Measurements from ENCODE around the gene TSPEAR. TPM values are rescaled to one million over a fixed set of nuclear protein-coding genes. Genes with fewer than 3 reads are reported as not detected.

TSPEAR gene
- total RNA-seq, 2 experiments from 2014 or later = not detected

DNA sequence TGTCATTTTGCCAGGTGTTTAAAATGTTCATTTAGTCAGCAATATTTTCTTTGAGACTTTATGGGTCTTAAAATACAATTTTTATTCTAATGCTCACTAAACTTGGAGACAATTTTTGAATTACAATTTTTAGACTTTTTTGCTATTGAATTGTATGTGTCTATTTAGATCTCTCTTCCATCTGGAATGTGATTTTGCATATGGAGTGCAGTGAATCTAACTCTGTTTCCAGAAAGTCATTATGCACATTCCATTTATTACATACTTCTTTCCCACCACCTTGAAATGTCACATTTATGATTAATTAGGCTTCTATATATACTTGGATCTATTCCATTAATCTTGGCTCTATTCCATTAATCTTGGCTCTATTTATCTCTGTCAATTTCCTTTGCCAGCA, 5.6 kb upstream of the TSPEAR start:
- Mint-ChIP-seq H3K27ac (no peak overlapping the region), H3K4me1 (peaks cover 7% of the 10 kb centered on the region), H3K27me3 (peaks cover 35% of the 10 kb centered on the region)

DNA sequence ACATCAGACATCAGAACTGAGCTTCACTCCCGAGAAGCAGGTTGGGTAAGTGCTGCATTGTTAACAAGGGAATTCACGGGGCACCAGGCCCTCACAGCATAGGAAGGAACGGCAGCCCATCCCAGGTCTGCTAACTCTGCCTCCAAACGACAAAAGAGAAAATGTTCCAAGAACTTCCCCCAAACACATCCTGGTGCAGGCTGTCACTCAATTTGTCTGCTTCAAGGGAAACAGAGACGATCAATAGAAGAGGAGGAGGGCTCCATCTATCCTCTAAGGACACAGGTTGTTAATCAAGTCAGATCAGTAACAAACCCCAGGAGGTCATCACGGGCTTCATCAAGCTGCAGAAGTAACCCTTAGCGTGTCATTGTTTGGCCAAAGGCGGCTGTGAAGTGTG, 3.5 kb upstream of the TSPEAR start:
- no peak for DNase-seq
- peaks cover 50% of the 10 kb centered on the region for H3K27me3 Mint-ChIP-seq
- no peak overlapping the region for H3K4me3 Mint-ChIP-seq
- H3K36me3 Mint-ChIP-seq = no peaks in the 10 kb centered on the region
- H3K9me3 Mint-ChIP-seq = peaks cover 6% of the 10 kb centered on the region
- no peak overlapping the region for H3K27ac Mint-ChIP-seq
- H3K4me1 Mint-ChIP-seq = peaks cover 15% of the 10 kb centered on the region

More for the DNA sequence above, 5.6 kb upstream of the TSPEAR start:
- no peak for DNase-seq
- Mint-ChIP-seq H3K36me3 (no peaks in the 10 kb centered on the region), H3K9me3 (peaks cover 6% of the 10 kb centered on the region), H3K4me3 (no peak overlapping the region)

DNA sequence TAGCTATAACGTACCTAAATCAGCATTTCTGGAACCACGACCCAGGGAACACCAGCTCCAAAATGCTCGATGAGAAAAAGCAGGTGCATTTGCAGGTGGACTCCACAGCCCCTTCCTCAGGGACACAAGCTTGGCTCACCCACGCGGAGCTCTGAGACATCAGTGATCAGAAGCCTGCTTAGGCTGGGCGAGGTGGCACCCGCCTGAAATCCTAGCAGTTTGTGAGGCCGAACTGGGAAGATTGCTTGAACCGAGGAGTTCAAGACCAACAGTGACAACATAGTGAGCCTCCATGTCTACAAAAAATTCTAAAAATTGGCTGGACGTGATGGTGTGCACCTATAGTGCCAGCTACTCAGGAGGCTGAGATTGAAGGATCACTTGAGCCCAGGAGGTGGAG, 2.5 kb upstream of the TSPEAR start:
- no peaks in the 10 kb centered on the region for H3K36me3 Mint-ChIP-seq
- DNase-seq = no peak
- H3K27ac Mint-ChIP-seq = no peak overlapping the region
- peaks cover 61% of the 10 kb centered on the region for H3K27me3 Mint-ChIP-seq
- peaks cover 25% of the 10 kb centered on the region for H3K4me1 Mint-ChIP-seq
- no peak overlapping the region for H3K4me3 Mint-ChIP-seq
- H3K9me3 Mint-ChIP-seq = peaks cover 6% of the 10 kb centered on the region

DNA sequence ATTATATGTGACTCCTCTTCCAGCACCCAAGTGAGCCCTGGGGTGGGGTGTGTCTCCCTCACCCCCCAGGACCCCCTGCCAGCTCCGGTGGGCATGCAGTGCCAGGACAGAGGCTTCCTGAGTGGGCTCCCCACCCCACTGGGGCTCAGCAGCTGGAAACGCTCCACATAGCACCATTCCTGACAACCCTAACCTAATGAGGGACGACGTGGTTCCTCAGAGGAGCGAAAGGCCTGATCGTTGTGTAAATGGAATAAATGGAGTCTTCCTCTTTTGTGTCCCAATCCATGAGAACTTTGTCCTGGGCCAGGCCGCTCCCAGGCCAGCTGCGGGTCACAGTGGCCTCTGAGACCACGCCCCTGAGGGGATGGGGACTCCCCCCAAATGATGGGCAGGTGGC, 1.8 kb upstream of the TSPEAR start:
- H3K4me3 Mint-ChIP-seq = no peak overlapping the region
- H3K4me1 Mint-ChIP-seq = peaks cover 25% of the 10 kb centered on the region
- peaks cover 68% of the 10 kb centered on the region for H3K27me3 Mint-ChIP-seq
- no peaks in the 10 kb centered on the region for H3K36me3 Mint-ChIP-seq
- DNase-seq = no peak
- H3K27ac Mint-ChIP-seq = no peak overlapping the region
- peaks cover 6% of the 10 kb centered on the region for H3K9me3 Mint-ChIP-seq

DNA sequence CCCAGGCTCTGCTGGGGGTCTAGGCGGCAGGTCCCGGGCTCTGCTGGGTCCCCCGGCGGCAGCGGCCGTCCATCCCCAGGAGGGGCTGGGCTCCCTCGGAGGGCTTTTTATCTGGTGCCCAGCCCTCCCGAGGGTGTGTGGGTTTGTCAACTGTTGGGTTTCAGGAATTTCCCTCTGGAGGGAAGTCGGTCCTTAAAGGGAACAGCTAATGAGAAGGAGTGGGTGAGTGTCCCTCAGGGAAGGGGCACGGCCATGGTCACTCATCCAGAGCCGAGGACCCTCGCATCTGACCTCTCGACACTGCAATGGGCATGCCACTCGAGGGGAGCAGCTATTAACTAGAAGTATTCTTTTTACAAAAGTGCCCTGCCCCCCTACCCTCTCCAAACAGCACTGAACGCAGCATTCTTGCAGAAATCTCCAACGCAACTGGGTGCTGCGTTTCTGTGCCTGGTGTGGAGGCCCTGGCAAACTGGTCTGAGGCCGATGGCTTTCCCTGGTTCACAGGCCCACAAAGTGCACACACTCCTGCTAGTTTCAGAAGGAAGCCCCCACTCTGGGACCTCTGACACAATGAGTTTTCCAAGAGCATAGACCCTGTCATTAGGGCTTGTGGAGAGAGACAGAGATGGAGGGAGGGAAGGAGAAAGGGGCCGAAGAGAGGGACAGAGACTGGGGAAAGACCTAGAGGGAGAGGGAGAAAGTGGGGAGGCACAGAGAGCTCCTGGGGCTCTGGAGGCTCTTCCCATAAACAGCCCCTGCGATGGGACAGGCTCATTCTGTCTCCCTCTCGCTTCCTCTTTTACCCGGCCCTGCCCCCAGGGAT, 1.0 kb upstream of the TSPEAR start:
- peaks cover 75% of the 10 kb centered on the region for H3K27me3 Mint-ChIP-seq
- H3K9me3 Mint-ChIP-seq = peaks cover 6% of the 10 kb centered on the region
- H3K27ac Mint-ChIP-seq = no peak overlapping the region
- H3K36me3 Mint-ChIP-seq = no peaks in the 10 kb centered on the region
- no peak overlapping the region for H3K4me3 Mint-ChIP-seq
- H3K4me1 Mint-ChIP-seq = peaks cover 26% of the 10 kb centered on the region
- DNase-seq = no peak

DNA sequence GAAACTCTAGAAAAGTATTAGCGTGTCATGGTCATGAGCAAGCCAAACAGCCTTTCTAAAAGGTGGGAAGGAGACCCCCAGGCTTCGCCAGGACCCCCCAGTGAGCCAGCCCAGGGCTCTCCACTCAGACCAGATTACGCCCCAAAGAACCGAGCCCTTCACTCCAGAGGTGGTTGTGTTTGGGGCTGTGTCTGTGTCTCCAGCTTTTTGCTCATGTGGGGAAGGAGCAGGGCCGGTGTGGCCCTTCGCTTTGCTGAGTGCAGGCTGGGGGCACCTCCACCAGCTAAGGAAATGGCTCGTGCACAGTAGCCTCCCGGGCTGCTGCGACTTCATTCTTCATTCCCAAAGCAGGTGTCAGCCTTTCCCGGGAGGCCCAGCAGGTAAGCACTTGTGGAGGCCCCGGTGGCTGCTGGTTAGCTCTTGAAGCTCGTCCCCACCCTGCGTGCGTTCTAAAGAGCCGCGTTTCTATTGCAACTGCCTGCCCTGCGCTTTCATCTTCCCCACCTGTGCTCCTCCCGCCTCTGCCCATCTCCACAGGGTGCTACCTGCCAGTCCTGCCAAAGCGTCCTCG, 531 bp downstream of the TSPEAR start:
- H3K36me3 Mint-ChIP-seq = peaks cover 6% of the 10 kb centered on the region
- H3K9me3 Mint-ChIP-seq = peaks cover 8% of the 10 kb centered on the region
- H3K27ac Mint-ChIP-seq = no peak overlapping the region
- no peak for DNase-seq
- peaks cover 26% of the 10 kb centered on the region for H3K4me1 Mint-ChIP-seq
- H3K27me3 Mint-ChIP-seq = peaks cover 90% of the 10 kb centered on the region
- H3K4me3 Mint-ChIP-seq = peak overlapping the region; percentile 10

DNA sequence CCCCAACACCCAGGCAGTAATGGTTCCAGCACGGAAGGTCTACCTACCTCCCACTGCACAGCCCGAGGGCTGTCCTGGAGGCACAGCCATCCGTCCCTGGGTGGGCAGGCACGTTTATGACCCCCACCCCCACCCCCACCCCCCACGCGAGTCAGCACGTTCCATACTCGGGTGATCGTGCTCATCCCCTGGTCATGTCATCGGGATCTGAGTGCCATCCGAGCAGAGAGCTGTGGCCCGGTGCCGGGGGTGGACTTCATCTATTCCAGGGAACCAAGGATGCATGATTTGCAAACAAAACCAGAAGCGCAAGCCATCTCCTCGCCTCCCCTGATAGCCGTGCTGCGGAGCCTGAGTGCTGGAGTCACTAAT, 1.1 kb downstream of the TSPEAR start:
- Mint-ChIP-seq H3K36me3 (peaks cover 9% of the 10 kb centered on the region), H3K4me3 (no peak overlapping the region), H3K27ac (no peak overlapping the region), H3K27me3 (peaks cover 94% of the 10 kb centered on the region), H3K4me1 (peaks cover 26% of the 10 kb centered on the region), H3K9me3 (peaks cover 9% of the 10 kb centered on the region)
- DNase-seq = no peak

DNA sequence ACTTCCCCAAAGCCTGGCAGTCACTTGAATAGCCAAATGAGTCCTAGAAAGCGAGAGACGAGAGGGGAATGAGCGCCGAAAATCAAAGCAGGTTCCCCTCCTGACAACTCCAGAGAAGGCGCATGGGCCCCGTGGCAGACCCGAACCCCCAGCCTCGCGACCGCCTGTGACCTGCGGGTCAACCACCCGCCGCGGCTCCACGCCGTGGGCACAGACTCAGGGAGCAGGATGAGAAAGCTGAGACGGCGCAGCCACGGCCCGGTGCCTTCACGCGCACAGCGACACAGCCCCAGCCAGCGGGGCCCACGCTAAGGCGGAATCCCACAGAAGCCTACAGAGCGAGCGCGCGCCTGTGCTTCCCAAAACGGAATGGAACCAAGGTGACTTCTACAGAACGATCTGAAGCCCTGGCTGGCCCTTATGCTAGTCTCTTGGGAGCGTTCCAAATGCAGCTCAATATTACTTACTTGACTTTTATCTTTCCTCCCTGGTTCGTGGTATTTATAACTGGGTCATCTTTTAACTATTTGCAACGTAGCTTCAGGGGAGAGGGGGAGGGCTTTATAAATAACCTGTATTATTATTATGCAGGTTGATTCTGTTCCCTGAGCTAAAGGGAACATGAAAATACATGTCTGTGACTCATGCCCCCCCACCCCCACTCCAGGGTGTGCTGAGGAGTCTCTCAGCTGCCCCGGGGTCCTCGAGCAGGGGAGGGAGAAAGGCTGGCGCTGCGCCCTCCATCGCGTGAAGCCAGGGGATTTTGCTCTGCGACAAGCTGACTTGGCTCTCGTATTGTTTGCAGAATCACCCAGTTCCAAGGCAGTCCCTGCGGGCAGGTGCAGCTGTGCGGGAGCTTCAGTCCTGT, 1.7 kb downstream of the TSPEAR start:
- Mint-ChIP-seq H3K27me3 (peaks cover 97% of the 10 kb centered on the region), H3K4me3 (no peak overlapping the region), H3K9me3 (peaks cover 11% of the 10 kb centered on the region), H3K27ac (no peak overlapping the region), H3K36me3 (peaks cover 9% of the 10 kb centered on the region), H3K4me1 (peaks cover 22% of the 10 kb centered on the region)
- DNase-seq = no peak

DNA sequence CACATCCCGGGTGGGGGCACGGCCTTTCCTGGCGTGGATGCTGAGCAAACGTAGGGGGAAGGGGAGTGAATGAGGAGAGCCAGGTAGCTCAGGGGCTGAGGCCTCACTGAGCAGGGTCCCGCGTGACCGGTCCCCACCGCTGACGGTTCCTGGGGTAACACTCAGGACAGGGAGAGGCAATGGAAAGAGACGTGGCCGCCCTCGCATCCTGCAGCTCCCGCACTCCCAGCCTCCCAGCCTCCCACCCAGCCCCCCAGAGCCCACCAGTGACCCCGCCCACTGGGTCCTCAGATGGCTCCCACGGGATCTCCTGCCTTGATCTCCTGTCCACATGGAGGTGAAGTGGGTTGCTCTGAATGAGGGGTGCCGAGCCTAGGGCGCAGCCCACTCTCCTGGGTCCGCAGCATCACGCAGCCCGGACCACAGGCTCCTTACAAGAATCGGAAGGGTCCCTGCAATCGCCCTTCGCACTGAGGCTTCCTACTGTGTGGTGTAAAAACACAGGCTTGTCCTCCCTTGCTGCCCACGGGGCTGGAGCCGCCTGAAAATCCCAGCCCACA, 2.4 kb downstream of the TSPEAR start:
- no peak overlapping the region for H3K27ac Mint-ChIP-seq
- peaks cover 97% of the 10 kb centered on the region for H3K27me3 Mint-ChIP-seq
- H3K9me3 Mint-ChIP-seq = peaks cover 11% of the 10 kb centered on the region
- peaks cover 9% of the 10 kb centered on the region for H3K36me3 Mint-ChIP-seq
- no peak for DNase-seq
- no peak overlapping the region for H3K4me3 Mint-ChIP-seq
- peaks cover 22% of the 10 kb centered on the region for H3K4me1 Mint-ChIP-seq

DNA sequence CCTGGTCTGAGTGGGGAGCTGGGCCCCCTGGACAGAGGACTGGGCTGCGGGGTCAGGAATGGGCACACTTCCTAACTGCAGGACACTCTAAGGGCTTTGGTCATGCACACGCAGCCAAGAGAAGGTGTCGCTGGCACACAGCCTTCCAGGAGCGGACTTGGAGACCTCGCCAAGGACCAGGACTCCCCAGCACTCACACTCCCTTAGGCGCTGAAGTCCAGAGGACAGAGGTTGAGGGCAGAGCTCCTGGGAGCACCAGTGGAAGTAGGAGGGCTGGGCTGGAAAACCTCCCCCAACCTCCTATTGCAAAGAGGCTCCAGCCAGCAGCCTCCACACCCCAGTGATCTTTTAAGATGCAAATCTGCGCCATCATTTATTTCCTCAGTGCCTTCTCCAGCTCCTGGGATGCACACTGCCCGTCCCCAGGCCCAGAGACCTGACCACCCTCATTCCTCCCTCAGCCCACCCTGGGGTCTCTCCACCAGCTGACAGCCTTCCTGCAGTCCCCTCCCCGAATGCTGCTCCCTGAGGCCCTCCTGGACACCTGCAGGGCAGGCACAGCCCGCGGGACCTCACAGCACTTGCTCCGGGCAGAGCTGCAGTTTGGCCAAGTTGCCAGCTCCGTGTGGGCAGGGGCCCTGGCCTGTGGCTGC, 3.0 kb downstream of the TSPEAR start:
- peaks cover 22% of the 10 kb centered on the region for H3K4me1 Mint-ChIP-seq
- H3K4me3 Mint-ChIP-seq = no peak overlapping the region
- H3K9me3 Mint-ChIP-seq = peaks cover 11% of the 10 kb centered on the region
- no peak for DNase-seq
- H3K27ac Mint-ChIP-seq = no peak overlapping the region
- peaks cover 94% of the 10 kb centered on the region for H3K27me3 Mint-ChIP-seq
- H3K36me3 Mint-ChIP-seq = peaks cover 9% of the 10 kb centered on the region

DNA sequence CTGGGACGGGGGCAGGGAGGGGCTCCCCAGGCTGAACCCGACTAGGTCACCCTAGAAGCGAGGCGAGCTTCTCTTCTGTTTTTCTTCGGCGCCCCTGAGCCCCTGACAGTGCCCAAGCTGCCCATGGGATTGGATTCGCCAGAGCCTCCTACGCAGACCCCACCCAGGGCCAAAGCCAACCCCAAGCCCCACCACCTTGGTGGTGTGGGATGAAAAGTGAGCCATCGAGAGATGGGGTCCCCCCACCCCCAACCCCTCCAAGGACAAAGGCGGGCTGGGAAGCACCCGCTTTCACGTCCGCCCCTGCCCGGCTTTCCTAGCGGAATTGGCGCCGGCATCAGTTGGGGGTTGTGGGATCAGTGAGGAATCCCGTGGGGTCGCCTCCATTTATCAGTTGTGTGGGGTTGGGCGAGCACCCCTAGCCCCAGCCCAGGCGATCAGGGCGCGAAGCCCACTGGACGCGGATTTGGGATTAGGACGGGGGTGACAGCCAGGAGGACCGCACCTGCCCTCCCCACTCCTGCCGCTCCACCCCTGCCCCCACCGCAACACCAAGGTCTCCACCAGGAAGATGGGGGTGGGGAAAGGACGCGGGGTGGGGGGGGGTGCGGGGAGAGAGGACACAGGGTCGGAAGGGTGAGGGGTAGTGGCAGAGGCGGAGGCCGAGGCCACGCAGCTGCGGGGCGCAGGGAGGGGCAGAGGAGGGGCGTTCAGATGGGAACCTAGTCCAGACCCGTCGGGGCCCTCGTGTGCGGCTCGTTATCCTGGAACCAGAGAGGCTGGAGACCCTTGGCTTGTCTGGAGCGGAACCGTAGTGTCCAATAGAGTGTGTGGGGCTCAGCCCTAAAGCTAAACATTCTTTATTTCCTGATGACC, 4.4 kb downstream of the TSPEAR start:
- Mint-ChIP-seq H3K9me3 (peaks cover 11% of the 10 kb centered on the region), H3K4me3 (no peak overlapping the region), H3K4me1 (peaks cover 19% of the 10 kb centered on the region), H3K36me3 (peaks cover 9% of the 10 kb centered on the region), H3K27ac (no peak overlapping the region), H3K27me3 (peaks cover 94% of the 10 kb centered on the region)
- no peak for DNase-seq

DNA sequence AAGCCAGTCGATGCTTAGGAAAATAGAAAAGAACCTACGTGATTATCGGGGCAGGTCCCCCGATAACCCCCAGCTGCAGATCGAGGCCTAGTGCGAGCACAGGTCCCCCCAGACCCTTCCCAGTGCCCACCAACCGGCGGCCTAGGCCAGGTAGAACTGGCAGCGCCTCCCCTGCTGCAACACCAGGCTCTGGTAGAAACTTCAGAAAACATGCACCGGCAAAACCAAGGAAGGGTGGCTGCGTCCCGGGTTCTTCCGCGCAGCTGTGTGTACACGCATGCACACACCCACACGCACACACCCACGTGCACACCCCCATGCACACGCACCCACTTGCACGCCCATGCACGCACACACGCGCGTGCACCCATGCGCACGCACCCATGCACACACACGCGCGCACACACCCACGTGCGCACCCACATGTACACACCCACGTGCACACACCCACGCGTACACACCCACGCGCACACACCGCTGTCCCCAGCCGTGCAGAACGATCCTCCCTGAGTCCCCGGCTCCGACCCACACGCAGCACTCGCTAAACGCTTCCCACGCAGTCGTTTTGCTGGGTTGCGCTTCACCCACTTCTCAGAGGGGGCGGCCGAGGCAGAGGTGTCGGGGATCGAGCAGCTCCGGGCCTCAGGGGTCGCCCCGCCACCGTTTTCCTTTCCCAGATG, 5.2 kb downstream of the TSPEAR start:
- Mint-ChIP-seq H3K4me3 (no peak overlapping the region), H3K9me3 (peaks cover 11% of the 10 kb centered on the region), H3K36me3 (peaks cover 9% of the 10 kb centered on the region), H3K4me1 (peaks cover 16% of the 10 kb centered on the region), H3K27me3 (peaks cover 92% of the 10 kb centered on the region), H3K27ac (no peak overlapping the region)
- DNase-seq = no peak

DNA sequence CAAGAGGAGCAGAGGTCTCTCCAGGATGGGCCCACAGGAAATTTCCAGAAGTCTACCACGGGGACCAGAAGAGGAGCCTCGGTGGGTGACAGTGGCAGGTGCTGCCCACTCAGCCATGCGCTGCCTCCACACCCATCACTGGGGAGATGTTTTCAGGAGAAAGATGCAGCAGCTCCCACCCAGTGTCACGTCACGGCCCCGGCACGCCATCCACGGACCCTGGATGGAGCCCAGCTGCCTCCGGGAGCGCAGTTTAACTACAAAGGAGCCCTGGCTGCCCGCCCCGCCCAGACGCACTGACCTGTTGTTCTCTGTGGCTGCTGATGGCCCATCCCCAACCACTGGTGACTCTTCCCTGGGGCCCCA, 6.8 kb downstream of the TSPEAR start:
- peaks cover 9% of the 10 kb centered on the region for H3K36me3 Mint-ChIP-seq
- no peak overlapping the region for H3K27ac Mint-ChIP-seq
- no peak for DNase-seq
- H3K4me1 Mint-ChIP-seq = peaks cover 8% of the 10 kb centered on the region
- H3K4me3 Mint-ChIP-seq = no peak overlapping the region
- H3K27me3 Mint-ChIP-seq = peaks cover 89% of the 10 kb centered on the region
- H3K9me3 Mint-ChIP-seq = peaks cover 11% of the 10 kb centered on the region
